Stimulated activated CD4-positive, alpha-beta T cell treated with anti-CD3 and anti-CD28 coated beads, Interleukin-4, amount 100 ng/mL, for 24 hours (primary cell): Measurements from ENCODE around the gene DAGLA.

Experiments used
- DNase-seq: peaks from one replicate; pipeline ENCODE4 v3.0.0-alpha.2; 2020

Gene DAGLA

DNA sequence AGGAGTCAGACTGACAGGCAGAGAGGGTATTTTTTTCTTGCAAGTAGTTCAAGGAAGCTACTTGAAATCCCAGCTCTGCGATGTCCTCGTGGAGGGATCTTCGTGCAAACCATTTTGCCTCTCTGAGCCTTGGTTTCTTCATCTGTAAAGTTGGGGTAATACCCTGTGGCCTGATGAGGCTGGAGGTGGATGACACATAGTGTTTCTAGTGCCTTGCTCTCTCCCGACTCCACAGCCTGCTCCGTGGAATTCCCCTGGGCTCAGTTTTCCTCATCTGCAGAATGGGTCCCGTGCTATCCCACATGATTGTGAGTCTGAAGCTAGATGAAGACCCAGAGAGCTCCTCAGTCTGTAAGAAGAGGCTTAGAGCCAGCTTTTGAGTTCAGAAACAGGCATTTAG lies 32.7 kb downstream of the DAGLA start:
- no peak for DNase-seq

GRCh38 chr11:61713464-61713863 lies 33.3 kb downstream of the DAGLA start:
- no peak for DNase-seq

GRCh38 chr11:61713906-61714305 lies 33.7 kb downstream of the DAGLA start:
- DNase-seq, result no peak

DNA sequence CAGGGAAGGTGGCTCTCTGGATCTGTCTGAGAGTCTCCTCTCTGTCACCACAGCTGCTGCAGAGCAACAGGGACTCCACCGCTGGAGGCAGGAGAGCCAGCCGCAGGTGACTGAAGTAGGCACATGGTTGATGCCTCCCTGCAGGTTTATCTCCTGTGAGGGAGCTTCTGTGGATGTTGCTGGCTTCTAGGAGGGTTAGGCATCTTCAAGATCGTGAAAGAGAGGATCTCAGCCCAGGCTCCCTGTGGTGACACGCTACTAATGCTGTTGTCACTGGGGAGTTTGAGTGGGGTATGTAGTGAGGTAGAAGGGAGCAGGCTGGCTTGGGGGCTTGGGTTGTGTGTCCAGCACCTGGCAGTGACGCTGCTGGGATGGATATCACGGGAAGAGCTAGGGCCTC lies 34.1 kb downstream of the DAGLA start:
- no peak for DNase-seq

DNA sequence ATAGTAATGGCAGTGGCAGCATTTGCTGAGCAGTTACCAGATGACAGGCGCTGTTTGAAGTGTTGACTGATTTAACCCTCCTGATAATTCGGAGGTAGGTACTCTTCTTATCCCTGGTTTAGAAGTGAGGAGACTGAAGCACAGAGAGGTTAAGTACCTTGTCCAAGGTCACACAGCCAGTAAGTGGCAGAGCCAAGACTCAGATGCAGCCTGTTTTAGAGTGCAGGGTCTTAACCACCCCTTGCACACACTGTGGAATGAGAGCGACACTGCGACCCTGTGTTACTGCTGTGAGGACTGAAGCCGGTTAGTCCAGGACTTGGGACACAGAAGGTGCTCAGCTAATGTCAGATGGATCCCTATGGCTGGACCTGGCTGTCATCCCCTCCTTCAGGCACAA lies 34.7 kb downstream of the DAGLA start:
- DNase-seq, result no peak

DNA sequence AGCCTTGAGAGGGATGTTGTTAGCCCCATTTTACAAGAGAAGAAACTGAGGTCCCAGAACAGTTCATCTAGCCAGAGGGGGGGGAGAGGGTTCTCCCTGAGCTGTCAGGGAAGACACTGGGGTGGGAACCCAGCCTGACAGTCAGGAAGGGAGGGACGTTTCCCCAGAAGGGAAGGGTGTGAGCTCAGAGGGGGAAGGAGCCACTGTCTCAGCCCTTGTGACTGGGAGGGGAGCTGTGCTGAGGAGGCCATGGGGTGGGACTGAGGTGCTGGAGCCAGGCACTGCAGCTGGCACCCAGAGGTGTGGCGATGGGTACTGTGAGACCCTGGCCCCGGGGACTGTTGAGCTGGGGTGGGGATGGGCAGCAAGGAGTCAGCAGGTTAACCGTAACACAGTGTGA lies 35.7 kb downstream of the DAGLA start:
- no peak for DNase-seq

DNA sequence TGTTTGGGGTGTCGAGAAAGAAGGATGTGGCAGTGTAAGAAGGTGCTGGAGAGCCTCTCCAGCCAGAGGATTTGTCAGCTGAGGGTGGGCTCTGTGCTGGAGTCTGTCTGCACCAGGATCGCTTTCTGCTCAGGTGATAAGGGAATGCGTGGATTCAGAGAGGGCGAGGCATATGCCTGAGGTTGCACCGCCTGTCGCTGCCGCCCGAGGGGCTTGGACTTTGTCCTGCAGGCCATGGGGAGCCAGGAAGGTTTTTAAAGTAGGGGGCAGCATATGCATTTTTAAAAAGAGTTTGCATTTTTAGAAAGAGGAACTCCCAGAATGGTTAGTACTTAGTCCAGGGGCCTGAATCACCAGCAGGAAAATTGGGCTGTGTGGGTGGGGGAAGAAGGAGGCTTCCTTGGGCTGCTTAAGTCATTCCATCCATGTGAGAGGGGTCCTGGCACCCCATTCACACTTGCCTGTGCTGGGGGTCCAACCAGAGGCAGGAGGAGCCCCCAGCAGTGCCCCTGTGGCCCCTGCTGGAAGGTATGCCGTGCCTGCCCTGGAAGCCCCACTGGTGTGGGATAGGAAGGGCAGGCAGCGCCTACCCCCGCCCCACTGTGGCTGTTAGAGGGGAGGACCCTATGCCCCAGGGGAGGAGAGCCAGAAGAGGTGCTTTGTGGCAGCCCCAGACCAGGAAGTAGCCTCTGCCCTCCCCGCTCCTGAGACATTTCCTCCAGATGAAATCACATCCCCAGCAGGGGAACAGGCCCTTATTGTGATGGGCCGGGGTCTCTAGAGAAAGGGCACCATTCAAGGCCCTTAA lies 36.5 kb downstream of the DAGLA start:
- DNase-seq, result no peak

- DNase-seq, result no peak
These were observed 37.3 kb downstream of the DAGLA start for GRCh38 chr11:61717286-61718033.

- DNase-seq, result no peak
These were observed 37.9 kb downstream of the DAGLA start for GRCh38 chr11:61718046-61718531.

GRCh38 chr11:61718621-61719302 lies 38.6 kb downstream of the DAGLA start:
- DNase-seq, result no peak

DNA sequence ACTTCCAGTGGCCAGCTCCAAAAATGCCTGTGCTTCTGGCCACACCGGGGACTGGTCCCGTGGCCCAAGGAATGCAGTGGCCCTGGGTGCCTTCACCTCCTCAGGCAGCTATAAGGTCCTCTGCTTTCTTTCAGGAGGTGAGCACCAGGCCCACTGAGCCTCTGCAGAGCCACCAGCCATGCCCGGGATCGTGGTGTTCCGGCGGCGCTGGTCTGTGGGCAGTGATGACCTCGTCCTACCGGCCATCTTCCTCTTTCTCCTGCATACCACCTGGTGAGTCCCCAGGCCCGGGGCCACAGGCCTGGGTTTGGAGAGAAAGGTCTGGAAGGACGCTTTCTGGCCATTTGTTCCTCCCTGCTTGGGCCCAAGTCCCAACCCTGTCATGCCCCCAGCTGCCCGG lies 39.8 kb downstream of the DAGLA start:
- no peak for DNase-seq

DNA sequence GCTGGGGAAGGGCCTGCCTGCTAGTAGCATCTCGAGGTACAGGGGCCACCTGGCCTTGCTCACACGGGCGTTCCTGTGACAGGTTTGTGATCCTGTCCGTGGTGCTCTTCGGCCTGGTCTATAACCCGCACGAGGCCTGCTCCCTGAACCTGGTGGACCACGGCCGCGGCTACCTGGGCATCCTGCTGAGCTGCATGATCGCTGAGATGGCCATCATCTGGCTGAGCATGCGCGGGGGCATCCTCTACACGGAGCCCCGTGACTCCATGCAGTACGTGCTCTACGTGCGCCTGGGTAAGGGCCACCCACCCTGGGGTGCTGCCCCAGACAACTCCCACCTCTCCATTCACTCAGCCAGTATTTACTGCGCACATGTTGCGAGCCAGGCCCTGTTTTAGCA lies 40.4 kb downstream of the DAGLA start:
- DNase-seq, result no peak

GRCh38 chr11:61724437-61724836 lies 44.2 kb downstream of the DAGLA start:
- DNase-seq, result no peak

DNA sequence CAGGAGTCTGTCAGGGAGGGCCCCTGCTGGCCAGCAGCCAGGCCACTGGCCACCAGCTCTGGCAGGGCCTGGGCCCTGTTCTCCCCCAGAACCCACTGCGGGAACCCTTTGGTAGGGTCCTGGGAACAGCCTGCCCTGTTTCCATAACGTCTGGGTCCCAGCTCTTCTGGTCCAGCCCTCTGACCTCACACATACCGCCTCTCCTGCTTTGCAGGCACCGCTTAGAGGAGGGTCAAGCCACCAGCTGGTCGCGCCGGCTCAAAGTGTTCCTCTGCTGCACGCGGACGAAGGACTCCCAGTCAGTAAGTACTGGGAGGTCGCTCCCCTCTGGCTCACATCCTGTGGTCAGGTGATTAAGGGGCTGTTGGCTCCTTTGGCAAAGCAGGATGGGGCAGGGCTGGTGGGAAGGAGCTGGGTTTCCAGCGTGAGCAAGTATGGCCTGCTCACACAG lies 45.6 kb downstream of the DAGLA start:
- DNase-seq, result no peak

- no peak for DNase-seq
These were observed 46.6 kb downstream of the DAGLA start for GRCh38 chr11:61726775-61727174.

- no peak for DNase-seq
These were observed 47.2 kb downstream of the DAGLA start for GRCh38 chr11:61727401-61727811.

DNA sequence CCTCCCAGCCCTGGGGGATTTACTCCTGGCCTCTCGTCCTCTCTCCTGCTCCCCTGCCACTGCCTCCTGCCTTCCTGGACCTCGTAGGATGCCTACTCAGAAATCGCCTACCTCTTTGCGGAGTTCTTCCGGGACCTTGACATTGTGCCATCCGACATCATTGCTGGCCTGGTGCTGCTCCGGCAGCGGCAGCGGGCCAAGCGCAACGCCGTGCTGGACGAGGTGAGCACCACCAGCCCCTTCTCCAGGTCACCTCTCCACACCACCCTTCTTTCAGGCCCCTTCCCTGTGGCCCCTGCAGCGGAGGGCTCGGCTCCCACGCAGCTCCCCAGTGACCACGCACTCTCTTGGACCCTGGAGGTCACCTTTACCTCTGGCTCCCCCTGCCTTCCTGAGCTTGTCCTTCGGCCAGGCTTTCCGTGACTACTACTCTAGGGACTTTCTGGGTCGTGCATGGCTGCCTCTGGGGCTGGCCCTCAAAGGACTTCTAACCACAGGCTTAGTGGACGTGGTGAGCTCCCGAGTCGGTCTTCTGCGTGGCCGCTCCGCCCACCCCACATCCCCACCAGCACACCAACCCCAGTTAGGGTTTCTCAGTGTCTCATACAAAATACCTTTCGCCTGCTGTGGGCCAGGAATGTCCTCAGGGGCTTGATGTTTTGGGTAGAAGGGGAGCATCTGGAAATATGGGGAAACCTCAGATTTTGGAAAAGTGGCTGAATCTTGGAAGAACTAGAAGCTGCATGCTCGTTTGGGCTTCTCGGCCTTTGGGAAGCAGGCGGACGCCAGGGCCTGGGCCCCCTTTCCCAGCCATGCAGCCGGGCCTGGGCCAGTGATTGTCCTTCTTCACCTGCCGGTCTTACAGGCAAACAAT lies 48.1 kb downstream of the DAGLA start:
- DNase-seq, result no peak

DNA sequence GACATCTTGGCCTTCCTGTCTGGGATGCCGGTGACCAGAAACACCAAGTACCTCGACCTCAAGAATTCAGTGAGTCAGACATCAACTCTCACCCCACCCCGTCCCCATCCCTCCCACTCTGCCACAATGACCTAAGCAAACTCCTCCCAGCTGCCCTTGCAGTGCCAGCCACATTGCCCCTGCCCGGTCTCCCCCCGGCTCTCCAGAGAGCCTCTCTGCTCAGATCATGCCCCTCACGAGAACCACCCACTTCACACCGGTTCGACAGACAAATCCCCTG lies 48.7 kb downstream of the DAGLA start:
- no peak for DNase-seq

DNA sequence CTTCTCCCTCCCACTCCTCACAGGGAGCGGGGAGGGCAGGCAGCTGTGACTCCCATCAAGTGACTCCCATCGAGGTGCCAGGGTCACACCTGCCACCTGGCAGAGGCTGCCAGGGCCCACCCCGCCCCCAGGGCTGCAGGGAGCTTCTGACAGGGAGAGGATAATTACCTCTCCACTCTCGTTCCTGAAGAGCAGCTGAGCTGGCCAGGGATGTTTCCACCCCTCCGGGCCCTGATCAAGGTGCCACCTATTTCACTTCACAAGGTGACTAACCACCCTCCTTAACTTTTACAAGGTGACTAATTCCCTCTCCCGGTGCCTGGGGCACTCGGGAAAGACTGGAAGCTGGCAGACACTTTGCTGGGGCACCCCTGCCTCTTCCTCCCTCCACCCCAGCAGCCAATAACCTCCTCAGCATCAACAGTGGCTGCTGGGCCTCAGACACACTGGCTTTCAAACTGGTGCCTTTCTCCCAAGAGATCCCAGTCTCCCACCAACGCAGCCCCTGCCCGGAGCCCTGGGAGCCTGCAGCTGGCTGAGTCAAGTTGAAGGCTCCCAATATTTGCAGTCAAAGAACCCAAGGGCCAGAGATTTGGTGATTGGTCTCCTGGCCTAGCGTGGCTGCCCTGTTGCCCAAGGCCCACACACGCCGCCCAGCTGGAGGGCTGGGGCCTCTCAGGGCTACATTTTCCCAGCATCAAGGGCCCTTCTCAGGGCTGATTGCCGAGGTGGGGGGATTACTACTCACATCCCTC lies 50.2 kb downstream of the DAGLA start:
- DNase-seq, result no peak

DNA sequence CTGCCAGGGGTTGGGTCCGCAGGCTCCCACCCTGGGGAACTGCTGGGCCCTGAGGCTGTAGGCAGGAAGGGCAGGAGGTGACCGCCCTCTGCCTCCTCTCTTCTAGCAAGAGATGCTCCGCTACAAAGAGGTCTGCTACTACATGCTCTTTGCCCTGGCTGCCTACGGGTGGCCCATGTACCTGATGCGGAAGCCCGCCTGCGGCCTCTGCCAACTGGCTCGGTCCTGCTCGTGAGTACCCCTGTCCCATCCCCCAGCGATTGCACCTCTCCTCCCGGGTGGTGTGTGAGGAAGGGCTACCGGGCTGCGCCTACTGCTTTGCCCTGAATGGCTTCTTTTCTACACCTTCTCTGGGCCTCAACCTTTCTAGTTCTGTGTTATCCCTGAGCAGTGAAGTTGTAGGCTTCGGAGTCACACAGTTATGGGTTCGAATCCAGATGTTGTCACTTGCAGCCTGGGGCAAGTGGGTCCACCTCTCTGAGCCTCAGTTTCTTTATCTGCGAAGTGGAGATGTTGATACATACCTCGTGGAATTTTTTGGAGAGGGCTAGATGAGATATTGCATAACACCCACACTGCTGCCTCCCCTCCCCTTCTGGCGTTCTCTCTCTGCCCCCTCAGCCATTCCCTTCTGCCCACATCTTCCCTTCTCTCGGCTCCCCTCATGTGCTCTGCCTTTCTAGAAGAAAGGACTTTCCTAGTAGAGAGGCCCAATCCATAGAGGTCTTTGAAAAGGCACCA lies 51.2 kb downstream of the DAGLA start:
- no peak for DNase-seq

DNA sequence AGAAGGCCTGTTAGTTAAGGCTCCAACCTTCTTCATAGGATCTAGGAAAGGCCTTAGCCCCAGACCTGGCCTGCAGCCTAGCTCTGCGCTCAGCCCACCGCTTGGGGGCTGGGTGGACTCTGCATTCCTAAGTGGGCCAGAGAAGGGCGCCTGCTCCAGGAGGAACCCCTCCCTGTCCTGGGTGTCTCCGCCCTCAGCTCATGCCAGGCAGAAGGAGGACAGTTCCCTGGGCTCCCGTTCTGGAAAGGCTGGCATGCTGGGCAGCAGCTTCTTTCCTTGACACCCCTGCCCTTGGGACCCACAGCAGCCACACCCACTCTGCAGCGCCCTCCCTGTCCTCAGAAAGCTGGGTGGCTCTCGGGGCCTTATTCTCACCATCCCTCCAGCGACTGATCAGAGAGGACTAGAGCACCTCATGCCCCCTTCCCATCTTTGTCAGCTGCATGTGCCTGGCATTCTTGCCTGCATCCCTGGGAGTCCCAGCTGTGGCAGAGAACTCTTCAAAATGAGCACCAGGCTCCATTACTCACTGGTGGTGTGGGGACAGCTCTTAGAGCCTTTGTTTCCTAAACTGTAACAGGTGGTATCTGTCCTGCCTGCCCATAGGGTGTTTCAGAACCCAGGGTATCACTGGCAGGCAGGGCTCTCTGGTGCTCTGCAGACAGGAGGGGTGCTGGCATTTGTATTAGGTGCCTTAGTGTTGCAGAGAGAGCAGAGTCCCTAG lies 51.9 kb downstream of the DAGLA start:
- no peak for DNase-seq
